Keratinocyte (primary cell): ENCODE data around the gene NHSL2.

Source experiments
- EZH2 ChIP-seq: IDR thresholded peaks from one replicate; pipeline ENCODE4 v1.6.1; 2012; ENCODE audit warnings: inconsistent platforms, mild to moderate bottlenecking, low read length, moderate library complexity
- TF ChIP-seq, protein P1 (sequence below), 3 experiments: IDR thresholded peaks in 1 of 3; conservative IDR thresholded peaks in 1 of 3; optimal IDR thresholded peaks in 1 of 3; 2 replicates in 2 of 3; 3 replicates in 1 of 3; pipeline versions ENCODE3 to v1.5.1; 2011; ENCODE audit warnings: low read length in 3 of 3, mild to moderate bottlenecking in 3 of 3, moderate library complexity in 2 of 3, control low read depth in 1 of 3, inconsistent platforms in 1 of 3; ENCODE audit not compliant: insufficient read depth in 2 of 3; ENCODE audit errors: extremely low read depth in 1 of 3

DNA sequence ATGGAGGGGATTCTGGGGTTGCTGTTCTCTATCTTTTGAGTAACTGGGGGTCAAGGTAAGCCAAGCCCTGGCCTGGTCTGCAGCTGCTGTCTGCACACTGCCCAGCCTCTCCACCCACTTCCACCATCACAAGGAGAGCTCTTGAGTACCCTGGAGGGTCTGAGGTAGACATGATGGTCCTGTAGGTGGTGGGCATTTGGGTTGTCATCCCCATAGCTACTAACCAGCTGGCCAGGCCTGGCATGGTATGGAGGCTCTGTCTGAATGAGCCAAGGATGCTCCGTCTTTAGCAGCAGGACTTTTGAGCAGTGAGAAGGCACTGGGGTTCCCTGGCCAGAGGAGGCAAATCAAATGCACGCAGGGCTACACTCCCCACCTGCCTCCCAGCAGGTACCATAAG lies 82.7 kb downstream of the NHSL2 start:
- TF ChIP-seq, protein P1, sequence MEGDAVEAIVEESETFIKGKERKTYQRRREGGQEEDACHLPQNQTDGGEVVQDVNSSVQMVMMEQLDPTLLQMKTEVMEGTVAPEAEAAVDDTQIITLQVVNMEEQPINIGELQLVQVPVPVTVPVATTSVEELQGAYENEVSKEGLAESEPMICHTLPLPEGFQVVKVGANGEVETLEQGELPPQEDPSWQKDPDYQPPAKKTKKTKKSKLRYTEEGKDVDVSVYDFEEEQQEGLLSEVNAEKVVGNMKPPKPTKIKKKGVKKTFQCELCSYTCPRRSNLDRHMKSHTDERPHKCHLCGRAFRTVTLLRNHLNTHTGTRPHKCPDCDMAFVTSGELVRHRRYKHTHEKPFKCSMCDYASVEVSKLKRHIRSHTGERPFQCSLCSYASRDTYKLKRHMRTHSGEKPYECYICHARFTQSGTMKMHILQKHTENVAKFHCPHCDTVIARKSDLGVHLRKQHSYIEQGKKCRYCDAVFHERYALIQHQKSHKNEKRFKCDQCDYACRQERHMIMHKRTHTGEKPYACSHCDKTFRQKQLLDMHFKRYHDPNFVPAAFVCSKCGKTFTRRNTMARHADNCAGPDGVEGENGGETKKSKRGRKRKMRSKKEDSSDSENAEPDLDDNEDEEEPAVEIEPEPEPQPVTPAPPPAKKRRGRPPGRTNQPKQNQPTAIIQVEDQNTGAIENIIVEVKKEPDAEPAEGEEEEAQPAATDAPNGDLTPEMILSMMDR (optimal IDR thresholded peaks at IDR 0.05 in 1 of 3, IDR thresholded peaks at IDR 0.05 in 1 of 3, conservative IDR thresholded peaks at IDR 0.05 in 1 of 3; ENCODE audit: extremely low read depth in 1 of 3, insufficient read depth in 2 of 3, low read length in 3 of 3), result no peak
- no peak for TF ChIP-seq EZH2
